Omental fat pad (tissue), 4 donors: ENCODE measurements around the gene LCE1F. TPM values are rescaled to one million over a fixed set of nuclear protein-coding genes. Genes with fewer than 3 reads are reported as not detected.

ENCODE experiments used
- ATAC-seq: fragments of 150-250 bp; one replicate; pipeline ENCODE4 v1.9.1; 2016; ENCODE audit warnings: mild to moderate bottlenecking, moderate library complexity; ENCODE audit not compliant: low FRiP score
- DNase-seq: peaks from one replicate; pipeline ENCODE4 v3.0.0-alpha.2; 2019; ENCODE audit warnings: low spot score
- total RNA-seq, 4 donors: library from RNA; depleted of rRNA; stranded (reverse); fragments of >200 nt; gene quantifications; one replicate each; pipeline ENCODE4 v1.1.0, GENCODE V29; 2016
- TF ChIP-seq, protein P1 (sequence below), 3 donors: fragments of 450-650 bp; IDR thresholded peaks; one replicate each; pipeline ENCODE4 v1.5.1; 2016 to 2017; ENCODE audit warnings: antibody characterized with exemption in 3 of 3, mild to moderate bottlenecking in 3 of 3, moderate library complexity in 2 of 3

LCE1F gene, protein sequence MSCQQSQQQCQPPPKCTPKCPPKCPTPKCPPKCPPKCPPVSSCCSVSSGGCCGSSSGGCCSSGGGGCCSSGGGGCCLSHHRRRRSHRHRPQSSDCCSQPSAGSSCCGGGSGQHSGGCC
- total RNA-seq: not detected

DNA sequence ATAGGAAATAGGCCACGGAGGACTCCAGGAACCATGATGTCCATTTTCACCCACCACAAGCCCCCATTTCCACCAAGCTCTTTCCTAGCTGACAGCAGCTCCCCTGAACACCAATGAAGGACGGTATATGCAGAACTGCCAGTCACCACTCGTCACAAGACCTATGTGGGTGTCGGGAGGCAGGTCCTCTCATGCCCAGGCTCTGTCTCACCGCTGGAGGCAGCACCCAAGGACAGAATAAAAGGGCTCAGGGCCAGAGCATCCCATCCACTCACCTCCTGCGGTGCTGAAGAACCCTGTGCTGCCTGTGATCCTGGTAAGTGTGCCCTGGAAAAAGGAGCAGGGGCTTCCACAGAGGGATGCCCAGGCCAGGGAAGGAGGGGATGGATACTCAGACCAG lies at the start of gene LCE1F:
LCE1F (plus strand) TSS at position 266 of the 400 bp plus-strand sequence. CDS start 1,232 bp downstream, outside the sequence.
- ATAC-seq: no peak
- no peak for DNase-seq
- TF ChIP-seq, protein P1, sequence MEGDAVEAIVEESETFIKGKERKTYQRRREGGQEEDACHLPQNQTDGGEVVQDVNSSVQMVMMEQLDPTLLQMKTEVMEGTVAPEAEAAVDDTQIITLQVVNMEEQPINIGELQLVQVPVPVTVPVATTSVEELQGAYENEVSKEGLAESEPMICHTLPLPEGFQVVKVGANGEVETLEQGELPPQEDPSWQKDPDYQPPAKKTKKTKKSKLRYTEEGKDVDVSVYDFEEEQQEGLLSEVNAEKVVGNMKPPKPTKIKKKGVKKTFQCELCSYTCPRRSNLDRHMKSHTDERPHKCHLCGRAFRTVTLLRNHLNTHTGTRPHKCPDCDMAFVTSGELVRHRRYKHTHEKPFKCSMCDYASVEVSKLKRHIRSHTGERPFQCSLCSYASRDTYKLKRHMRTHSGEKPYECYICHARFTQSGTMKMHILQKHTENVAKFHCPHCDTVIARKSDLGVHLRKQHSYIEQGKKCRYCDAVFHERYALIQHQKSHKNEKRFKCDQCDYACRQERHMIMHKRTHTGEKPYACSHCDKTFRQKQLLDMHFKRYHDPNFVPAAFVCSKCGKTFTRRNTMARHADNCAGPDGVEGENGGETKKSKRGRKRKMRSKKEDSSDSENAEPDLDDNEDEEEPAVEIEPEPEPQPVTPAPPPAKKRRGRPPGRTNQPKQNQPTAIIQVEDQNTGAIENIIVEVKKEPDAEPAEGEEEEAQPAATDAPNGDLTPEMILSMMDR (IDR thresholded peaks at IDR 0.05): no peak

GRCh38 chr1:152725261-152725660 lies 49.7 kb upstream of the LCE1F start:
- ATAC-seq (no peak), DNase-seq (no peak)
- TF ChIP-seq, protein P1 (IDR thresholded peaks at IDR 0.05): no peak

DNA sequence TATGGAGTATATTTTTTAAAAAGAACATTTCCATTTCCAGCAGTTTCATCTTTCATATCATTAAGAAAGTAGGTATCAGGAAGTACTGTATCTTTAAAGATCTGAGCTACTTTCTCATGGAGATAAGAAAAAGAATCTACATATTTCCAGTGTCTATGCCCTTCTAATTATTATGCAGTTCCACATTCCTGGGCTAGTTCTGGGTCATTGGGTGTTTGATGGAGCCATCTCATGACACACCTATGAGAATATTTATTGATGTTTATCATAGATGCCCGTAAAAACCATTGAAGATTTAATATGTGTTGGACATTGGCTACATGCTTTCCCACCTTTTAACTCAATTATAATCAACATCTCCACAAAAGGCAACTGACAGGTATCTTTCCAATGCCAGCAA lies 46.0 kb upstream of the LCE1F start:
- TF ChIP-seq, protein P1 (IDR thresholded peaks at IDR 0.05): no peak
- DNase-seq: no peak
- no peak for ATAC-seq

GRCh38 chr1:152735648-152736047 lies 39.3 kb upstream of the LCE1F start:
- ATAC-seq (no peak), DNase-seq (no peak)
- TF ChIP-seq, protein P1 (IDR thresholded peaks at IDR 0.05): no peak

DNA sequence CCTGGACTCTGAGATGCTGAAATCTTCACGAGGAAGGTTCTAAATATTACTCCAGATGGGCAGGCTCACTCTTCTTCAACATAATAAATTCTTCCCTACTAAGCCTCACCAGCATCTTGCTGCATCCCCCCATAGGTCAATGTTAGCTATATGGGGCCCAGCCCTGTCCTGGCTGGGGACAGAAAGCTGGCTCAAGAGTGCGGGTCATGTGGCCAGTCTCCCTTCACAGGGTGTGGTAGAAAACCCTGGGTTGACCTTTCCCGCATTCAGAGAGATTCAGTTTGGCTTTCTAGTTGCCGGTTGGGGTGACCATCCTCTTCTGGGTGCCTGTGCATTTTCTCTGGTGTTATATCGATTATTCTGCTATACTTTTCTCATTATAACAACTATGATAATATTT lies 36.9 kb upstream of the LCE1F start:
- DNase-seq (no peak), ATAC-seq (no peak)
- TF ChIP-seq, protein P1 (IDR thresholded peaks at IDR 0.05): no peak

GRCh38 chr1:152739841-152740240 lies 35.1 kb upstream of the LCE1F start:
- ATAC-seq (no peak), DNase-seq (no peak)
- TF ChIP-seq, protein P1 (IDR thresholded peaks at IDR 0.05): no peak

DNA sequence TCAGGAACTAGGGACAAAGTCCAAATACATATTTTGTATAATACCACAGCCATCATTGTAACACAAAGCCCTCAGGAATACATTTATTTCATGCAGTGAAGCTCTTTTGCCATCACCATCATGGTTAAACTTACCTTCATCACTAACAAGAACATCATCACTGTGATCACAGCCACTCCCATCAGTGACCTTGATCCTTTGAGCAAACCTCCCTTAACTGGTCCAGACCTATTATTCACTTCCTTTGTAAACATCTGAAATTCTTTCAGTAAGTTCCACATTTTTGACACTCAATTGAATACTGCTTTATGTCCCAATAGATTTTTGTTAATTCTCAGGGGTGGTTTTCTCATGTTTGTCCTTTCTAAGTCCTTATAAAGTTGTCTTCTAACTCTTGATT lies 33.3 kb upstream of the LCE1F start:
- TF ChIP-seq, protein P1 (IDR thresholded peaks at IDR 0.05): no peak
- DNase-seq (no peak), ATAC-seq (no peak)
